ENCODE measurements around the gene YEATS2.

YEATS2 gene

GRCh38 chr3:183801601-183802000 is 104.0 kb downstream of the YEATS2 start:
- Histone ChIP-seq H3K9ac (ENCODE audit: low read length) (no peak overlapping the region), H2AK5ac (ENCODE audit: low read length) (no peak overlapping the region), H3K56ac (ENCODE audit: low read length) (no peak overlapping the region), H4K8ac (ENCODE audit: low read depth, low read length) (no peak overlapping the region), H3K27me3 (ENCODE audit: insufficient read depth, low read length, poor library complexity) (no peaks in the 10 kb centered on the region), H3K4ac (ENCODE audit: low read depth, low read length) (no peak overlapping the region), H3K27ac (ENCODE audit: low read depth, low read length) (no peak overlapping the region), H2BK15ac (replicated peaks; ENCODE audit: low read depth) (no peak overlapping the region), H2BK120ac (ENCODE audit: low read depth, low read length) (no peak overlapping the region), H2BK5ac (ENCODE audit: low read length) (no peak overlapping the region), H3K4me2 (ENCODE audit: low read length) (no peak overlapping the region), H3K79me1 (ENCODE audit: low read length) (no peaks in the 10 kb centered on the region), H4K5ac (ENCODE audit: low read length) (no peak overlapping the region), H3K4me3 (ENCODE audit: low read length) (no peak overlapping the region), H3K23ac (ENCODE audit: low read length) (no peak overlapping the region), H3K4me1 (ENCODE audit: control insufficient read depth, low read depth, low read length) (no peaks in the 10 kb centered on the region), H3K18ac (ENCODE audit: low read length) (no peak overlapping the region), H3K36me3 (ENCODE audit: control insufficient read depth, insufficient read depth, low read length) (peaks cover 24% of the 10 kb centered on the region), H3K79me2 (ENCODE audit: control insufficient read depth, insufficient read depth, low read length) (no peaks in the 10 kb centered on the region)
- no CpG with 5 or more reads among the region's 5 CpGs for WGBS (ENCODE audit: extremely low coverage, insufficient coverage, low lambda C conversion rate)
- no peak for DNase-seq

- no peak overlapping the region for H2BK5ac ChIP-seq (ENCODE audit: low read length)
- no peak overlapping the region for H3K56ac ChIP-seq (ENCODE audit: low read length)
- H3K23ac ChIP-seq (ENCODE audit: low read length): no peak overlapping the region
- H3K4me2 ChIP-seq (ENCODE audit: low read length): no peak overlapping the region
- H3K9ac ChIP-seq (ENCODE audit: low read length): no peak overlapping the region
- DNase-seq: no peak
- H4K5ac ChIP-seq (ENCODE audit: low read length): no peak overlapping the region
- H3K36me3 ChIP-seq (ENCODE audit: control insufficient read depth, insufficient read depth, low read length): peaks cover 33% of the 10 kb centered on the region
- H3K4me1 ChIP-seq (ENCODE audit: control insufficient read depth, low read depth, low read length): no peaks in the 10 kb centered on the region
- no peaks in the 10 kb centered on the region for H3K79me1 ChIP-seq (ENCODE audit: low read length)
- no CpG with 5 or more reads among the region's 6 CpGs for WGBS (ENCODE audit: extremely low coverage, insufficient coverage, low lambda C conversion rate)
- no peaks in the 10 kb centered on the region for H3K79me2 ChIP-seq (ENCODE audit: control insufficient read depth, insufficient read depth, low read length)
- no peak overlapping the region for H2AK5ac ChIP-seq (ENCODE audit: low read length)
- H3K27me3 ChIP-seq (ENCODE audit: insufficient read depth, low read length, poor library complexity): no peaks in the 10 kb centered on the region
- H3K18ac ChIP-seq (ENCODE audit: low read length): no peak overlapping the region
- no peak overlapping the region for H3K27ac ChIP-seq (ENCODE audit: low read depth, low read length)
- H3K4ac ChIP-seq (ENCODE audit: low read depth, low read length): no peak overlapping the region
- no peak overlapping the region for H2BK120ac ChIP-seq (ENCODE audit: low read depth, low read length)
- H2BK15ac ChIP-seq (replicated peaks; ENCODE audit: low read depth): no peak overlapping the region
- H4K8ac ChIP-seq (ENCODE audit: low read depth, low read length): no peak overlapping the region
- no peak overlapping the region for H3K4me3 ChIP-seq (ENCODE audit: low read length)
Observed at GRCh38 chr3:183802989-183803388, 105.4 kb downstream of the YEATS2 start.

- H3K79me2 ChIP-seq (ENCODE audit: control insufficient read depth, insufficient read depth, low read length): no peaks in the 10 kb centered on the region
- H4K5ac ChIP-seq (ENCODE audit: low read length): no peak overlapping the region
- peaks cover 35% of the 10 kb centered on the region for H3K36me3 ChIP-seq (ENCODE audit: control insufficient read depth, insufficient read depth, low read length)
- H4K8ac ChIP-seq (ENCODE audit: low read depth, low read length): no peak overlapping the region
- no CpG with 5 or more reads among the region's 12 CpGs for WGBS (ENCODE audit: extremely low coverage, insufficient coverage, low lambda C conversion rate)
- no peak overlapping the region for H3K4me2 ChIP-seq (ENCODE audit: low read length)
- H3K27me3 ChIP-seq (ENCODE audit: insufficient read depth, low read length, poor library complexity): no peaks in the 10 kb centered on the region
- H2AK5ac ChIP-seq (ENCODE audit: low read length): no peak overlapping the region
- H3K4me1 ChIP-seq (ENCODE audit: control insufficient read depth, low read depth, low read length): no peaks in the 10 kb centered on the region
- H3K18ac ChIP-seq (ENCODE audit: low read length): no peak overlapping the region
- no peak overlapping the region for H2BK5ac ChIP-seq (ENCODE audit: low read length)
- no peak overlapping the region for H2BK15ac ChIP-seq (replicated peaks; ENCODE audit: low read depth)
- DNase-seq: no peak
- no peak overlapping the region for H3K56ac ChIP-seq (ENCODE audit: low read length)
- H3K9ac ChIP-seq (ENCODE audit: low read length): no peak overlapping the region
- H3K4ac ChIP-seq (ENCODE audit: low read depth, low read length): no peak overlapping the region
- no peaks in the 10 kb centered on the region for H3K79me1 ChIP-seq (ENCODE audit: low read length)
- no peak overlapping the region for H3K4me3 ChIP-seq (ENCODE audit: low read length)
- no peak overlapping the region for H3K23ac ChIP-seq (ENCODE audit: low read length)
- no peak overlapping the region for H2BK120ac ChIP-seq (ENCODE audit: low read depth, low read length)
- H3K27ac ChIP-seq (ENCODE audit: low read depth, low read length): no peak overlapping the region
Observed at GRCh38 chr3:183807209-183807728, 109.7 kb downstream of the YEATS2 start.

- Histone ChIP-seq H4K5ac (ENCODE audit: low read length) (no peak overlapping the region), H3K4me1 (ENCODE audit: control insufficient read depth, low read depth, low read length) (no peaks in the 10 kb centered on the region), H3K36me3 (ENCODE audit: control insufficient read depth, insufficient read depth, low read length) (peaks cover 35% of the 10 kb centered on the region), H2BK15ac (replicated peaks; ENCODE audit: low read depth) (no peak overlapping the region), H3K27me3 (ENCODE audit: insufficient read depth, low read length, poor library complexity) (no peaks in the 10 kb centered on the region), H2BK120ac (ENCODE audit: low read depth, low read length) (no peak overlapping the region), H2AK5ac (ENCODE audit: low read length) (no peak overlapping the region), H3K79me1 (ENCODE audit: low read length) (no peaks in the 10 kb centered on the region), H3K56ac (ENCODE audit: low read length) (no peak overlapping the region), H3K4me3 (ENCODE audit: low read length) (no peak overlapping the region), H3K18ac (ENCODE audit: low read length) (no peak overlapping the region), H3K4ac (ENCODE audit: low read depth, low read length) (no peak overlapping the region), H3K9ac (ENCODE audit: low read length) (no peak overlapping the region), H3K27ac (ENCODE audit: low read depth, low read length) (no peak overlapping the region), H3K23ac (ENCODE audit: low read length) (no peak overlapping the region), H3K4me2 (ENCODE audit: low read length) (no peak overlapping the region), H4K8ac (ENCODE audit: low read depth, low read length) (no peak overlapping the region), H2BK5ac (ENCODE audit: low read length) (no peak overlapping the region), H3K79me2 (ENCODE audit: control insufficient read depth, insufficient read depth, low read length) (no peaks in the 10 kb centered on the region)
- no CpG with 5 or more reads among the region's 12 CpGs for WGBS (ENCODE audit: extremely low coverage, insufficient coverage, low lambda C conversion rate)
- no peak for DNase-seq
Observed at GRCh38 chr3:183807881-183808280, 110.3 kb downstream of the YEATS2 start.

GRCh38 chr3:183808355-183808754 is 110.8 kb downstream of the YEATS2 start:
- no peak overlapping the region for H3K18ac ChIP-seq (ENCODE audit: low read length)
- no peak overlapping the region for H3K27ac ChIP-seq (ENCODE audit: low read depth, low read length)
- H3K4me3 ChIP-seq (ENCODE audit: low read length): no peak overlapping the region
- no peaks in the 10 kb centered on the region for H3K79me1 ChIP-seq (ENCODE audit: low read length)
- no peak overlapping the region for H3K56ac ChIP-seq (ENCODE audit: low read length)
- no peaks in the 10 kb centered on the region for H3K4me1 ChIP-seq (ENCODE audit: control insufficient read depth, low read depth, low read length)
- DNase-seq: no peak
- H3K23ac ChIP-seq (ENCODE audit: low read length): no peak overlapping the region
- no peak overlapping the region for H3K9ac ChIP-seq (ENCODE audit: low read length)
- no peak overlapping the region for H2BK120ac ChIP-seq (ENCODE audit: low read depth, low read length)
- no peak overlapping the region for H3K4me2 ChIP-seq (ENCODE audit: low read length)
- no peak overlapping the region for H2AK5ac ChIP-seq (ENCODE audit: low read length)
- peaks cover 35% of the 10 kb centered on the region for H3K36me3 ChIP-seq (ENCODE audit: control insufficient read depth, insufficient read depth, low read length)
- no peaks in the 10 kb centered on the region for H3K79me2 ChIP-seq (ENCODE audit: control insufficient read depth, insufficient read depth, low read length)
- WGBS (ENCODE audit: extremely low coverage, insufficient coverage, low lambda C conversion rate): no CpG with 5 or more reads among the region's 11 CpGs
- no peak overlapping the region for H2BK5ac ChIP-seq (ENCODE audit: low read length)
- H4K8ac ChIP-seq (ENCODE audit: low read depth, low read length): no peak overlapping the region
- H2BK15ac ChIP-seq (replicated peaks; ENCODE audit: low read depth): no peak overlapping the region
- no peaks in the 10 kb centered on the region for H3K27me3 ChIP-seq (ENCODE audit: insufficient read depth, low read length, poor library complexity)
- no peak overlapping the region for H3K4ac ChIP-seq (ENCODE audit: low read depth, low read length)
- H4K5ac ChIP-seq (ENCODE audit: low read length): no peak overlapping the region

GRCh38 chr3:183809270-183809669 is 111.7 kb downstream of the YEATS2 start:
- Histone ChIP-seq H3K79me1 (ENCODE audit: low read length) (no peaks in the 10 kb centered on the region), H3K36me3 (ENCODE audit: control insufficient read depth, insufficient read depth, low read length) (peaks cover 31% of the 10 kb centered on the region)
- DNase-seq: no peak

More at GRCh38 chr3:183809270-183809669, 111.7 kb downstream of the YEATS2 start:
- Histone ChIP-seq H3K79me2 (ENCODE audit: control insufficient read depth, insufficient read depth, low read length) (no peaks in the 10 kb centered on the region), H3K4me1 (ENCODE audit: control insufficient read depth, low read depth, low read length) (no peaks in the 10 kb centered on the region), H2AK5ac (ENCODE audit: low read length) (no peak overlapping the region), H3K9ac (ENCODE audit: low read length) (no peak overlapping the region), H4K8ac (ENCODE audit: low read depth, low read length) (no peak overlapping the region), H2BK120ac (ENCODE audit: low read depth, low read length) (no peak overlapping the region), H3K18ac (ENCODE audit: low read length) (no peak overlapping the region), H2BK15ac (replicated peaks; ENCODE audit: low read depth) (no peak overlapping the region), H3K4ac (ENCODE audit: low read depth, low read length) (no peak overlapping the region), H3K27me3 (ENCODE audit: insufficient read depth, low read length, poor library complexity) (no peaks in the 10 kb centered on the region), H3K4me2 (ENCODE audit: low read length) (no peak overlapping the region), H4K5ac (ENCODE audit: low read length) (no peak overlapping the region), H3K23ac (ENCODE audit: low read length) (no peak overlapping the region), H3K56ac (ENCODE audit: low read length) (no peak overlapping the region), H3K4me3 (ENCODE audit: low read length) (no peak overlapping the region), H3K27ac (ENCODE audit: low read depth, low read length) (no peak overlapping the region), H2BK5ac (ENCODE audit: low read length) (no peak overlapping the region)
- no CpG with 5 or more reads among the region's 5 CpGs for WGBS (ENCODE audit: extremely low coverage, insufficient coverage, low lambda C conversion rate)

All from mesendoderm (in vitro differentiated cells).